Endothelial cell of umbilical vein (primary cell): ENCODE measurements around the gene ATOH1.

ENCODE experiments used
- CTCF ChIP-seq, 2 donors: IDR thresholded peaks; 1 replicate in 1 of 2; 2 replicates in 1 of 2; pipeline ENCODE4 v1.5.1; 2011; ENCODE audit warnings: low read length in 2 of 2, mild to moderate bottlenecking in 2 of 2, moderate library complexity in 2 of 2, control low read depth in 1 of 2, inconsistent platforms in 1 of 2, low read depth in 1 of 2; ENCODE audit not compliant: insufficient read depth in 1 of 2; ENCODE audit errors: extremely low read depth in 1 of 2
- EZH2 ChIP-seq: IDR thresholded peaks from 2 replicates; pipeline ENCODE4 v1.6.1; 2012; ENCODE audit warnings: borderline replicate concordance, low read depth, mild to moderate bottlenecking, moderate library complexity, low read length, inconsistent platforms; ENCODE audit not compliant: severe bottlenecking
- GATA2 ChIP-seq: IDR thresholded peaks from 2 replicates; pipeline ENCODE4 v1.7.0; 2011; ENCODE audit warnings: low read depth, mild to moderate bottlenecking, moderate library complexity, mixed read lengths, low read length; ENCODE audit not compliant: insufficient read length, insufficient read depth
- JUN ChIP-seq: IDR thresholded peaks from 2 replicates; pipeline ENCODE4 v1.6.1; 2011; ENCODE audit warnings: borderline replicate concordance, low read depth; ENCODE audit not compliant: insufficient read length, insufficient read depth
- MAX ChIP-seq: IDR thresholded peaks from 2 replicates; pipeline ENCODE4 v1.6.1; 2011; ENCODE audit not compliant: insufficient read depth, insufficient read length
- MYC ChIP-seq: IDR thresholded peaks from one replicate; pipeline ENCODE4 v1.6.1; 2011; ENCODE audit warnings: mild to moderate bottlenecking, low read depth, low read length
- POLR2A ChIP-seq: IDR thresholded peaks from 2 replicates; pipeline ENCODE4 v1.6.1; 2012; ENCODE audit warnings: low read depth, mild to moderate bottlenecking, control low read depth, low read length
- POLR2AphosphoS5 ChIP-seq: IDR thresholded peaks from 2 replicates; pipeline ENCODE4 v1.6.1; 2012; ENCODE audit warnings: low read depth, mild to moderate bottlenecking, control low read depth, low read length, moderate library complexity; ENCODE audit not compliant: insufficient read depth

GRCh38 chr4:93814141-93814540, 14.4 kb upstream of the ATOH1 start:
- TF ChIP-seq CTCF (IDR thresholded peaks at IDR 0.05; ENCODE audit: extremely low read depth in 1 of 2, insufficient read depth in 1 of 2, low read depth in 1 of 2, low read length in 2 of 2) = no peak
- no peak for TF ChIP-seq POLR2A
- TF ChIP-seq POLR2AphosphoS5 = no peak
- no peak for TF ChIP-seq MAX
- no peak for TF ChIP-seq EZH2
- no peak for TF ChIP-seq GATA2
- TF ChIP-seq MYC = no peak
- TF ChIP-seq JUN = no peak
